ENCODE measurements around the gene PPP1R9B. TPM values are rescaled to one million over a fixed set of nuclear protein-coding genes. Genes with fewer than 3 reads are reported as not detected.

Gene PPP1R9B
- total RNA-seq, 1 donor from 2014 or later = 45.8 TPM

- no peak for DNase-seq
Measured at GRCh38 chr17:50187751-50188530, 37.5 kb upstream of the PPP1R9B start.

DNA sequence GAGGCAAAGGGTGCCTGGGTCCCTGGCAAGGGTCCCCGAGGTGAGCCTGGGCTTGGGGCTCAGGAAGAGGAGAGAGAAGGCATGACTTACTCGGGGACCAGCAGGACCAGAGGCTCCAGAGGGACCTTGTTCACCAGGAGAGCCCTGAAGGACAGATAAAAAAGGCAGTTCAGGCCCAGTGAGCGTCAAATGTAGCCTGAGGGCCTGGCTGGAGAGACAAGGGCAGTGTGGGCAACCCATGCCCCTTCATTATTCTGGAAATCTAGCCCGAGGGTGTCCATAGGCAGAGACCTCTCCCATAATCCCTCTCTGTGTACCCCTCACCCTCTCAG is 36.9 kb upstream of the PPP1R9B start:
- no peak for DNase-seq

DNA sequence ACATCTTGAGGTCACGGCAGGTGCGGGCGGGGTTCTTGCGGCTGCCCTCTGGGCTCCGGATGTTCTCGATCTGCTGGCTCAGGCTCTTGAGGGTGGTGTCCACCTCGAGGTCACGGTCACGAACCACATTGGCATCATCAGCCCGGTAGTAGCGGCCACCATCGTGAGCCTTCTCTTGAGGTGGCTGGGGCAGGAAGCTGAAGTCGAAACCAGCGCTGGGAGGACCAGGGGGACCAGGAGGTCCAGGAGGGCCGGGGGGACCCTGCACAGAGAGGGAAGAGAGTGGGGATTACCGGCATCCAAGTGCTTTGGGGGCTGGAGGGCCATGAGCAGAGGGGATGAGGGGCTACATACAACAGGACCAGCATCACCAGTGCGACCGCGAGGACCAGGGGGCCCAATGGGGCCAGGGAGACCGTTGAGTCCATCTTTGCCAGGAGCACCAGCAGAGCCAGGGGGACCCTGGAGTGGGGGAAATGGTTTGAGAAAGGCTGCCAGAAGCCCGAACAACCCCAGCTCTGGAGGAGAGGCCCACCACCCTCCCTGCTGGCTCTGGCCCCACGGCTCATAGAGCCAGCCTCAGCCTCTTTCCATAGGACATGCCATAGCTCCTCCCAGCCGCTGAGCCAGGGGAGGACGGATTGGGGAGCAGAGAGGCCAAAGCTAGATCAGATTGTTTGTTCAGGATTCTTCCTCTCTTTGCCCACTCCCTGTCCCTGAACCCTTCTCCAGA is 36.4 kb upstream of the PPP1R9B start:
- no peak for DNase-seq

- no peak for DNase-seq
Measured at GRCh38 chr17:50185631-50186471, 35.4 kb upstream of the PPP1R9B start.

GRCh38 chr17:50184611-50185398 is 34.3 kb upstream of the PPP1R9B start:
- no peak for DNase-seq

- no peak for DNase-seq
Measured at GRCh38 chr17:50184064-50184463, 33.6 kb upstream of the PPP1R9B start.

DNA sequence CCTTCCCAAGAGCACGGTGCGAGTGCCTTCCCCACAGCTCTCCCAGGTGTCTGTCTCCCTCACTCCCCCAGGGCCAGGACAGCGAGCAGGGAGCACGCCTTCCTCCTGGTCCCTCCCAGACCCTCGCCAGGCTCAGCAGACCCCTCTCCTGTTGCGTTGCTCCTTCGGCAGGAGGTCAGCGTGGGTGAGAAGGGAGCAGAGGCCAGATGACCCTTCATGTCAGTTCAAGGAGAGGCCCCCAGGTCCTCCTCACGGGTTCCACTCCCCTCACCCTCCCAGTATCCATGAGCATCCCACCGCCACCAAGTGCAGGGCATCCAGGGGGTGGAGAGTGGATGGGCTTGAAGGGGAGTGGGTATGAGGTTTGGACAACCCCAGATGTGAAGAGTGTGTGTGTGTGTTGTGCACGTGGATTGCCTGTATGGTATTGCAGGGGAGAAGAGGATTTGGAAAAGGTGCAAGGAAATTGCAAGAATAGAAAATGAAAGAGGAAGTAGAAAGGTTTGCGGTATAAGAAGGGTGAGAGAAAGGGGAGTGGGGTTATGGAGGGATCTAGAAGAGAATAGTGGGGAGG is 33.0 kb upstream of the PPP1R9B start:
- DNase-seq = no peak

- no peak for DNase-seq
Measured at GRCh38 chr17:50182783-50183420, 32.4 kb upstream of the PPP1R9B start.

GRCh38 chr17:50181591-50182560 is 31.4 kb upstream of the PPP1R9B start:
- no peak for DNase-seq

- DNase-seq = no peak
Measured at GRCh38 chr17:50181144-50181543, 30.7 kb upstream of the PPP1R9B start.

GRCh38 chr17:50180620-50181019 is 30.1 kb upstream of the PPP1R9B start:
- DNase-seq = no peak

GRCh38 chr17:50180111-50180510 is 29.6 kb upstream of the PPP1R9B start:
- no peak for DNase-seq

- peak; percentile 85 for DNase-seq
Measured at GRCh38 chr17:50177983-50178834, 27.7 kb upstream of the PPP1R9B start.

DNA sequence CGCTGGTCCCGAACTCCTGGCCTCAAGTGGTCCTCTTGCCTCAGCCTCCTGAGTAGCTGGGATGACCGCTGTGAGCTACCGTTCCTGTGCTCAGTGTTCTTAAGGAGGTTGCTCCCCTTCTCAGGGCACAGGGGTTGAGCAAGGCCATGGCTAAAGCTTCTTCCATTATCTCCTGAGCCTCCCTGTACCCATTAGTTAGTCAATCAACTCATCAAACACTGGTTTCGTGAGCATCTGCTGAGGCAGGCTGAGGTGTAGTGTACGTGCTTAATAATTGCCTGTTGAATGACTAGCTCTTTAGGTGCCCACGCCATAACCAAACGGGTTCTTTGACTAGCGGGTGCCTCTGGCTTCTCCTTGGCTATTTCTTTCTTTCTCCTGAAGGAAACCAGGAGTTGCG is 27.0 kb upstream of the PPP1R9B start:
- no peak for DNase-seq

DNA sequence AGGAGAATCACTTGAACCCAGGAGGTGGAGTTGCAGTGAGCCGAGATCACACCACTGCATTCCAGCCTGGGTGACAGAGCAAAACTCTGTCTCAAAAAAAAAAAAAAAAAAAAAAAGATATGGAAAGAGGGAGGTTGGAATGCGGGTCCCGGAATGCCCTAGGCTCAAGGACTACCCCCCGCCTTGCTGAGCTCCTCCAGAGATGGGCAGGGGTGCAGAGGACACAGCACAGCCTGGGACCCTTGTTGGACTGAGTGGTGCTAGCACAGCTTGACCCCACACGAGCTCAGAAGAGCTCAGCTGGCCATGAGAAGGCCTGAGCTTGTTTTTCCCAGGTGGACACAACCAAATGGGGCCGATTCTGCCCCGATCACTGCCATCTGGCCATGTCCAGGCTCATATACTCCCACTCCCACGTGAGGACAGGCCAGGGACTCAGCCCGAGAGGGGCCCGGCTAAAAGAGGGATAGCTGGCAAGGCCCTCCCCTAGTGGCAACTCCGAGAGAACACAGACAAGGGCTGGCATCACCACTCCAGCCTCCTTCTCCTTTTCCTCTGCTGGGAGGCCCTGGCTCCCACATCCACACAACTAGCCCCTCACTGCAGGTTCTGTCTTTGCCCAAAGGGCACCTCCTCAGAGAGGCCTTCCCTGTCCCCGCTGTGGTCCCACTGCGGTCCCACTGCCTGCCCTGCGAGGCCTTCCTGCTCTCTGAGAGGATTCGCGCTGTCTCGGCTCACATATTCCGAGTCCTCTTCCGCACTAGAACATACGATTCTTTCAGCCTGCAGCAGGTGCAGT is 26.3 kb upstream of the PPP1R9B start:
- no peak for DNase-seq

DNA sequence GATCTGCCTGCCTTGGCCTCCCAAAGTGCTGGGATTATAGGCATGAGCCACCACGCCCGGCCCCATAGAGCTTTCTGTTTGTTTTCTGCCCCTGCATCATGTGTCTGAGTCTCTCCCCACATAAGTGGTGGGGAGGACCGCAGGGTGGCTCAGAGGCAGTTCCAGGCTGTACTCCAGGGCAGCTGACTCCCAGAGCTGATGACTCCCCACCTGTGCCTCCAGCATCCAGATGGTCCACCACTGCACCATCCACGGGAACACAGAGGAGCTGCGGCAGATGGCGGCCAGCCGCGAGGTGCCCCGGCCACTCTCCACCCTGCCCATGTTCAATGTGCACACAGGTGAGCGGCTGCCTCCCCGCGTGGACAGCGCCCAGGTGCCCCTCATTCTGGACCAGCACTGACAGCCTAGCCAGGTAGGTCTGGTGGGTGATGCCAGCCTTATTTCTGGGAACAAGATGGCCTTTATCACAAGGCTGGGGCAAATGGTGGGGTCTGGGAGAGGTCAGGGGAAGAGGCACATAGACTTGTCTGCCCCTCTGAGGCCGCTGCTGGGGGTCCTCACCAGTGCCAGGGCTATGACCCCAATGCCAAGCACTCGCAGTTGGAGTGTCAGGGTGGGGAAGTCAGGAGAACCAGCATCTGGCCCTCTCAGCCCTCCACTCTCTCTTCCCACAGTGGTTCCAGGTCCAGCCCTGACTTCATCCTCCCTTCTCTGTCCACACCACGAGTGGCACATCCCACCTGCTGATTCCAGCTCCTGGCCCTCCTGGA is 24.7 kb upstream of the PPP1R9B start:
- DNase-seq = no peak

DNA sequence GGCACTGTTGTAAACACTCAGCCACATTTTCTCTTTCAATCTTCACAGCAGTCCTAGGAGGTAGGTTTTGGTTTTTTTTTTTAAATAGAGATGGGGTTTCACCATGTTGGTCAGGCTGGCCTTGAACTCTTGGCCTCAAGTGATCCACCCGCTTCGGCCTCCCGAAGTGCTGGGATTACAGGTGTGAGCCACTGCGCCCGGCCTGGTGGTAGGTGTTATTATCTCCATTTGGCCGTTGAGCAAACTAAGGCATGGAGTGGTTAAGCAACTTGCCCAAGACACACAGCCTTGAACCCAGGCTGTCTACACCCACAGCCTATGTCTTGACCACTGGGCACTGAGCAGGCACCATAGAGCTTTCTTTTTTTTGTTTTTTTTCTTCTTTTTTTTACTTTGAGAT is 24.0 kb upstream of the PPP1R9B start:
- DNase-seq = no peak

All from dermis blood vessel endothelial cell (primary cell).